GM21717 (cell line): ENCODE data around the gene ALDH16A1.
A peak's percentile ranks its signal among the peaks of the same experiment; 100 is the strongest.
"Not testable (repeated sequence)": the region's sequence is repeated elsewhere in the genome, so short reads cannot be mapped to it uniquely, and the experiment has no call there.

Experiments used
- ATAC-seq: cut with Tn5 transposase; IDR thresholded peaks from one replicate; pipeline ENCODE4 v1.9.1; 2021; ENCODE audit warnings: mild to moderate bottlenecking, moderate library complexity; ENCODE audit not compliant: unreplicated experiment

Gene ALDH16A1

DNA sequence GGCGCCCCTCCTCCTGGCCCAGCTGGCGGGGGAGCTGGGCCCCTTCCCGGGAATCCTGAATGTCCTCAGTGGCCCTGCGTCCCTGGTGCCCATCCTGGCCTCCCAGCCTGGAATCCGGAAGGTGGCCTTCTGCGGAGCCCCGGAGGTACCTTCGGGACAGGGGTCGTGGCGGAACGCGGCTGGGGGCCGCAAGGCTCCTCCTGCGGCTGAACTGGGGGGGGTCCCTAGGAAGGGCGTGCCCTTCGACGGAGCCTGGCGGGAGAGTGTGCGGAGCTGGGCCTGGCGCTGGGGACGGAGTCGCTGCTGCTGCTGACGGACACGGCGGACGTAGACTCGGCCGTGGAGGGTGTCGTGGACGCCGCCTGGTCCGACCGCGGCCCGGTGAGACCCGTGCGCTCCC lies 8.6 kb downstream of the ALDH16A1 start:
- no peak for ATAC-seq

GRCh38 chr19:49462492-49462891 lies 9.5 kb downstream of the ALDH16A1 start:
- no peak for ATAC-seq

DNA sequence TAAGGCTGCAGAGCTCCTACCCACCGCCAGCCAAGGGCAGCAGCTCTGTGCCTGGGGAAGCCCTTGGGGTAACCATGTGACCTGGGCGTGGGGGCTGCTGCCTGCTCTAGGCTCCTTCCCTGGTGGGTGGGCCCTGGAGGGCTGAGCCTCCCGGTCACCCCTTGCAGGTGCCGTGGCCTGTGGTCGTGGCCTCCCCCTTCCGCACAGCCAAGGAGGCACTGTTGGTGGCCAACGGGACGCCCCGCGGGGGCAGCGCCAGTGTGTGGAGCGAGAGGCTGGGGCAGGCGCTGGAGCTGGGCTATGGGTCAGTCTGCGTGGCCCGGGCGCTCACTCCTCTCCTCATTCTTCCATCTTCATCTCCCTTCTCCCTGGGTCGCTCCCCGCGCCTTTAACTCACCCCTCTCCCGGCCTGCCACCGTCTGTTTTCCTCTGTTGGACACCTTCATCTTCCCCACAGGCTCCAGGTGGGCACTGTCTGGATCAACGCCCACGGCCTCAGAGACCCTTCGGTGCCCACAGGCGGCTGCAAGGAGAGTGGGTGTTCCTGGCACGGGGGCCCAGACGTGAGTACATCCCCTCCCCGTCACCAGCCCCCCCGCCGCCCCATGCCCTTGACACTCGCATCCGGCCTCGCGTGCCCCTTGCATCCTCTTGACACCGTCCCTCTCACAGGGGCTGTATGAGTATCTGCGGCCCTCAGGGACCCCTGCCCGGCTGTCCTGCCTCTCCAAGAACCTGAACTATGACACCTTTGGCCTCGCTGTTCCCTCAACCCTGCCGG lies 11.1 kb downstream of the ALDH16A1 start:
- ATAC-seq = no peak

- ATAC-seq = no peak
Observed at GRCh38 chr19:49465371-49465770, 12.3 kb downstream of the ALDH16A1 start.

DNA sequence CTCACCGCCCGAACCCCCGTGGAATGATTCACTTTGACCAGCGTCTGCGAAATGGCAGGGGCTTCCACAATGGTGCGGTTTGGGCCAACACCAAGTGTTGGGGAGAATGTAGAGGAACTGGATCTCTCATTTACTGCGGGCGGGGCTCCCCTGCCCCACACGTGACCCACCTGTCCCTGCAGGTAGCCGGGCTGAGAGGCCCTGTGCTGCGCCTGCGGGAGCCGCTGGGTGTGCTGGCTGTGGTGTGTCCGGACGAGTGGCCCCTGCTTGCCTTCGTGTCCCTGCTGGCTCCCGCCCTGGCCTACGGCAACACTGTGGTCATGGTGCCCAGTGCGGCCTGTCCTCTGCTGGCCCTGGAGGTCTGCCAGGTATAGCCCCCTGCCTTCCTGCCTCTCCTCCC lies 15.2 kb downstream of the ALDH16A1 start:
- no peak for ATAC-seq

DNA sequence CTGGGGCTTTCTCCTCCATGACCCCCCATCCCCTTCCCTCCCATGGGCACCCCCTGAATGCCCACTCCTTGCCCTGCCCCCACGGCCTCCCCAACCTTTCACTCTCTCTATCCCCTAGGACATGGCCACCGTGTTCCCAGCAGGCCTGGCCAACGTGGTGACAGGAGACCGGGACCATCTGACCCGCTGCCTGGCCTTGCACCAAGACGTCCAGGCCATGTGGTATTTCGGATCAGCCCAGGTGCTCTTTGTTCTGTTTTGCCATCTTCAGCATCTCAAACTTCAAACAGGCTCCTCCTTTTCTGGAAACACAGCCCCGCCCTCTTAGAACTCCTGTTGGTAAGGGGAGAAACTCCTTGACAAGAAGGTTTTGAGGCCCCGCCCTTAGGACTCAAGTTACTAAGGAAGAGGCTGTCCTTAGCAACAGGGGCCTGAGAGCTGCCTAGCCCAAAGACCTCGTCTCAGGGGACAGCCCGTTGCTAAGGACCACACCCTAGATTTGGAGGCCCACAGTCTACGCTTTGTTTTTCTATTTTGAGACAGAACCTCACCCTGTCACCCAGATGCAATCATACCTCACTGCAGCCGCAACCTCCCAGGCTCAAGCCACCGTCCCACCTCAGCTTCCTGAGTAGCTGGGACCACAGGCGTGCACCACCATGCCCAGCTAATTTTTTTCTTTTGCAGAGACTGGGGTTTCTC lies 15.9 kb downstream of the ALDH16A1 start:
- peak; percentile 47 for ATAC-seq

GRCh38 chr19:49469828-49470614 lies 17.0 kb downstream of the ALDH16A1 start:
- ATAC-seq = peak; percentile 45

- no peak for ATAC-seq
Observed at GRCh38 chr19:49470615-49470978, 17.6 kb downstream of the ALDH16A1 start.

- no peak for ATAC-seq
Observed at GRCh38 chr19:49472936-49473335, 19.9 kb downstream of the ALDH16A1 start.

GRCh38 chr19:49473501-49473867 lies 20.5 kb downstream of the ALDH16A1 start:
- not testable (repeated sequence) for ATAC-seq

- ATAC-seq = peak; percentile 48
Observed at GRCh38 chr19:49473868-49474541, 21.0 kb downstream of the ALDH16A1 start, which contains the start of gene FLT3LG. Gene FLT3LG (plus strand): TSS chr19:49474215. CDS start chr19:49474640, 425 bp downstream.

GRCh38 chr19:49474542-49474924 lies 21.5 kb downstream of the ALDH16A1 start:
- no peak for ATAC-seq

GRCh38 chr19:49475191-49475917 lies 22.3 kb downstream of the ALDH16A1 start:
- no peak for ATAC-seq

GRCh38 chr19:49475995-49476880 lies 23.2 kb downstream of the ALDH16A1 start:
- ATAC-seq = no peak

DNA sequence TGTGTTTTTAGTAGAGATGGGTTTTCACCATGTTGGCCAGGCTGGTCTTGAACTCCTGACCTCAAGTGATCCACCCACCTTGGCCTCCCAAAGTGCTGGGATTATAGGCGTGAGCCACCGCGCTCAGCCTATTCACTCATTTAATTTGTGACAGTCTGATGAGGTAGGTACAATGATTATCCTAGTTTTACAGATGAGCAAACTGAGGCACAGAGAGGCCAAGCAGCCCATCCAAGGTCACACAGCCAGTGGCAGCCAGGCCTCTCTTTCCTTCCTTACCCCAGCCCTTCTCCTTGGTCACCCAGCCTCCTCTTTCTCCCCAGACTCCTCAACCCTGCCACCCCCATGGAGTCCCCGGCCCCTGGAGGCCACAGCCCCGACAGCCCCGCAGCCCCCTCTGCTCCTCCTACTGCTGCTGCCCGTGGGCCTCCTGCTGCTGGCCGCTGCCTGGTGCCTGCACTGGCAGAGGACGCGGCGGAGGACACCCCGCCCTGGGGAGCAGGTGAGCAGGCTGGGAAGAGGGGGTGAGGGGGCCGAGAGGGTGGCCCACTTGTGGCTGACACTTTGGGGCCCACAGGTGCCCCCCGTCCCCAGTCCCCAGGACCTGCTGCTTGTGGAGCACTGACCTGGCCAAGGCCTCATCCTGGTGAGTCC lies 27.1 kb downstream of the ALDH16A1 start:
- ATAC-seq = no peak

GRCh38 chr19:49481020-49481683 lies 28.1 kb downstream of the ALDH16A1 start:
- ATAC-seq = no peak

GRCh38 chr19:49486232-49486631 lies 33.2 kb downstream of the ALDH16A1 start:
- no peak for ATAC-seq

DNA sequence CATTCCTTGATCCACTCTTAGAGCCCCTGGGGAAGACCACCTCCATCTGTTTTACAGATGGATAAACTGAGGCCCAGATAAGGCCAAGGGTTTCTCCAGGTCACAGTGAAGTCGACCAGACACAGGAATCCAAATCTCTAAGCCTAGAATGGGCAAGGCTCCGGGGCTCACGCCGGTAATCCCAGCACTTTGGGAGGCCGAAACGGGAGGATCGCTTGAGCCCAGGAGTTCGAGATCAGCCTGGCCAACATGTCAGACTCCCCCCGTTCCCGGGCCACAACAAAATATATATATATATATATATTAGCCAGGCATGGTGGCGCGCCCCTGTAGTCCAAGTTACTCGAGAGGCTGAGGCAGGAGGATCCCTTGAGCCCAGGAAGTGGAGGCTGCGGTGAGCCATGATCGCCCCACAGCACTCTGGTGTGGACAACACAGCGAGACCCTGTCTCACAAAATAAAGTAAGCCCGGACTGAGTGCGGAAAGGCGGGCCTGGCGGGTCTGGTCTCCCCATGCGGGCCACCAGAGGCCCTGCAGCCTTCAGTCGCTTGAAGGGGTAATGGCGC lies 33.8 kb downstream of the ALDH16A1 start:
- ATAC-seq = no peak
